SU-DHL-6 (cell line): Measurements from ENCODE around the gene AP2A2.

Source experiments
- H2AFZ ChIP-seq: fragments of 200-600 bp; sonication (generic); 2 replicates; pipeline ENCODE4 v1.6.1; 2014; ENCODE audit warnings: low read depth, mild to moderate bottlenecking, moderate library complexity, mixed read lengths, antibody characterized with exemption, low read length; ENCODE audit not compliant: severe bottlenecking
- H3F3A ChIP-seq: fragments of 200-600 bp; shearing (Covaris generic); 2 replicates; pipeline ENCODE4 v1.6.0; 2016; ENCODE audit warnings: antibody characterized with exemption, mild to moderate bottlenecking; ENCODE audit not compliant: insufficient read depth
- H3K27ac ChIP-seq: fragments of 200-600 bp; sonication (generic); 2 replicates; pipeline ENCODE4 v1.5.1; 2016; ENCODE audit warnings: low read depth, mild to moderate bottlenecking, low read length, moderate library complexity, mixed read lengths
- H3K27me3 ChIP-seq: fragments of 200-600 bp; sonication (generic), shearing (Covaris generic); 2 replicates; pipeline ENCODE4 v1.6.0; 2014; ENCODE audit warnings: mild to moderate bottlenecking, low read length
- H3K36me3 ChIP-seq: fragments of 200-600 bp; sonication (generic); 2 replicates; pipeline ENCODE4 v1.6.1; 2014; ENCODE audit warnings: mild to moderate bottlenecking, low read length, mixed read lengths
- H3K4me2 ChIP-seq: fragments of 300-600, 200-600 bp; shearing (Covaris generic), sonication (generic); 2 replicates; pipeline ENCODE4 v1.6.0; 2014; ENCODE audit warnings: low read length, low read depth, mild to moderate bottlenecking; ENCODE audit not compliant: poor library complexity, severe bottlenecking
- H3K4me3 ChIP-seq: fragments of 200-600 bp; sonication (generic); 2 replicates; pipeline ENCODE4 v1.5.1; 2014; ENCODE audit warnings: antibody characterized with exemption, low read length, mild to moderate bottlenecking, mixed read lengths; ENCODE audit not compliant: insufficient read depth, poor library complexity, severe bottlenecking
- H3K79me2 ChIP-seq: fragments of 200-600 bp; sonication (generic); 2 replicates; pipeline ENCODE4 v1.6.1; 2014; ENCODE audit warnings: mild to moderate bottlenecking, low read length, moderate library complexity; ENCODE audit not compliant: insufficient read depth
- H3K9ac ChIP-seq: fragments of 200-600 bp; sonication (generic); 2 replicates; pipeline ENCODE4 v1.7.0; 2014; ENCODE audit warnings: mild to moderate bottlenecking, low read length
- H3K9me2 ChIP-seq: fragments of 200-600 bp; sonication (generic); replicated peaks from 2 replicates; pipeline ENCODE4 v1.6.1; 2014; ENCODE audit warnings: low read length; ENCODE audit not compliant: insufficient read depth
- H3K9me3 ChIP-seq: fragments of 200-600 bp; sonication (generic); 2 replicates; pipeline ENCODE4 v1.6.1; 2014; ENCODE audit warnings: low read length, mixed read lengths; ENCODE audit not compliant: insufficient read depth
- H4K20me1 ChIP-seq: fragments of 200-600 bp; sonication (generic); 2 replicates; pipeline ENCODE4 v1.6.1; 2014; ENCODE audit warnings: low read depth, mild to moderate bottlenecking, antibody characterized with exemption, low read length, moderate library complexity, mixed read lengths
- CTCF ChIP-seq: fragments of 200-600 bp; sonication (generic); IDR thresholded peaks from one replicate; pipeline ENCODE4 v1.5.1; 2017; ENCODE audit warnings: antibody characterized with exemption, mild to moderate bottlenecking, low read length, moderate library complexity; ENCODE audit not compliant: insufficient read depth, poor library complexity, severe bottlenecking
- EZH2phosphoT487 ChIP-seq: fragments of 200-600 bp; sonication (generic), shearing (Covaris generic); conservative IDR thresholded peaks from 2 replicates; pipeline ENCODE4 v1.6.1; 2018; ENCODE audit warnings: mild to moderate bottlenecking, antibody characterized with exemption, low read length, moderate library complexity, mixed read lengths

Gene AP2A2

DNA sequence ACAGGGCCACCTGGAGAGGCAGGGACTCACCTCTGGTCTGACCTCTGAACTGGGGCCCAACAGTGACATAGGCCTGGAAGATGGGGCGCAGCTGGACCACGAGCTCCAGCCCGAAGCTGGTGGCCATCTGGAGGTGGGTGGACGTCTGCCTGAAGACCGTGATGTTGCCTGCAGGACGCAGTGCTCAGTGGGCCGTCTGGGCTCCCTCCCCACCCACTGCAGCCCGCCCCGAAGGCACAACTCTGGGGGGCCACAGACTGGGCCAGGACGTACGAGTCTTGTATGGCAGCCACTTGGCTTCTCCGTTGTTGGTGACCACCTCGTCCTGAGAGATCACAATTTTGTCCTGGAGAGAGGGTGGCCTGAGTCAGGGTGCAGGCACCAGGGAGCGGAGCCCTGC, 102.9 kb downstream of the AP2A2 start:
- TF ChIP-seq EZH2phosphoT487 = no peak
- TF ChIP-seq CTCF = no peak
- Histone ChIP-seq H3K36me3 (no peaks in the 10 kb centered on the region), H3K4me2 (no peak overlapping the region), H3K27me3 (no peaks in the 10 kb centered on the region), H3F3A (no peaks in the 10 kb centered on the region), H2AFZ (no peak overlapping the region), H3K27ac (no peak overlapping the region), H3K9me3 (no peaks in the 10 kb centered on the region), H3K9ac (no peak overlapping the region), H4K20me1 (no peaks in the 10 kb centered on the region), H3K4me3 (no peak overlapping the region), H3K79me2 (no peaks in the 10 kb centered on the region), H3K9me2 (no peaks in the 10 kb centered on the region)

- no peak overlapping the region for H3K4me3 ChIP-seq
- H3K36me3 ChIP-seq = no peaks in the 10 kb centered on the region
- no peaks in the 10 kb centered on the region for H4K20me1 ChIP-seq
- no peaks in the 10 kb centered on the region for H3K9me3 ChIP-seq
- H3K9me2 ChIP-seq = no peaks in the 10 kb centered on the region
- H3K79me2 ChIP-seq = no peaks in the 10 kb centered on the region
- H3K9ac ChIP-seq = no peak overlapping the region
- no peaks in the 10 kb centered on the region for H3K27me3 ChIP-seq
- no peak overlapping the region for H3K4me2 ChIP-seq
- H3K27ac ChIP-seq = no peak overlapping the region
- no peak overlapping the region for H2AFZ ChIP-seq
- TF ChIP-seq CTCF (no peak), EZH2phosphoT487 (no peak)
- H3F3A ChIP-seq = no peaks in the 10 kb centered on the region
Observed at GRCh38 chr11:1029051-1029450, 103.4 kb downstream of the AP2A2 start.

DNA sequence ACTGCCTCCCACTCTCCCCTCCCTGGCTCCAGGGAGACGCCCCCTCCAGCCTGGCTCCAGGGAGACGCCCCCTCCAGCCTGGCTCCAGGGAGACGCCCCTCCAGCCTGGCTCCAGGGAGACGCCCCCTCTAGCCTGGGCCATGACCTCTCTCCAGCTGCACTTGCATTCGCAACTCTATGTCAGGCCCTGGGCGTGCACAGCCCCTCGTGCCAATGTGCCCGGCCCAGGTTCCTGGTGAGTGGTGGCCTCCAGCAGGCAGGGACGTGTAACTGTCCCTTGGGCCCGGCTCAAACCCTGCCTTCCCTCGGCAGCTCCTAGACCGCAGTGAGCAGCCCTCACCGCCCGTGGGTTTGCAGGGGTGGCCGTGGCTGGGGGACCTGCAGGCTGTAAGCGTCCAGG, 104.0 kb downstream of the AP2A2 start:
- no peaks in the 10 kb centered on the region for H3K9me2 ChIP-seq
- H3K79me2 ChIP-seq = no peaks in the 10 kb centered on the region
- no peaks in the 10 kb centered on the region for H3K36me3 ChIP-seq
- no peaks in the 10 kb centered on the region for H4K20me1 ChIP-seq
- H3K9ac ChIP-seq = no peak overlapping the region
- no peaks in the 10 kb centered on the region for H3K27me3 ChIP-seq
- TF ChIP-seq EZH2phosphoT487 = no peak
- TF ChIP-seq CTCF = no peak
- no peak overlapping the region for H3K4me2 ChIP-seq
- H3K4me3 ChIP-seq = no peak overlapping the region
- no peak overlapping the region for H3K27ac ChIP-seq
- H2AFZ ChIP-seq = no peak overlapping the region
- no peaks in the 10 kb centered on the region for H3K9me3 ChIP-seq
- no peaks in the 10 kb centered on the region for H3F3A ChIP-seq

DNA sequence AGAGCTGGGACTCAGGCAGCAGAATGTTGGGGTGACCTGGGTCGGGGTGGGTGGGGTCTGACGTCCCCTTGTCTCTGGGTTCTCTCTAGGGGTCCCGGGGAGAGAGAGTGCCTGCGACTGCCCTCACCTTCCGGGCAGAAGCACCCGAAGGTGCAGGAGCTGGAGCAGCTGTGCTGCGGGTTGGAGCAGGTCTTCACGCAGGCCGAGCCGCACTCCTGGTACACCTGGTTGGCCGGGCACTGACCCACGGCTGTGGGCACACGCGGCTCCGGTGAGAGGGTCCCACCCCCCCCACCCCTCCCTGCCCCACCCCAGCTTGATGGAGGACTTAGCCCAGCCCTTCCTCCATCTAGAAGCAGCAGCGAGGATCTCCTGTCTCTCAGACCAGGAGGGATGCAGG, 104.4 kb downstream of the AP2A2 start:
- no peaks in the 10 kb centered on the region for H3K9me3 ChIP-seq
- no peaks in the 10 kb centered on the region for H3K36me3 ChIP-seq
- no peaks in the 10 kb centered on the region for H4K20me1 ChIP-seq
- no peaks in the 10 kb centered on the region for H3K9me2 ChIP-seq
- H3K27ac ChIP-seq = no peak overlapping the region
- H3K79me2 ChIP-seq = no peaks in the 10 kb centered on the region
- H3K4me3 ChIP-seq = no peak overlapping the region
- H2AFZ ChIP-seq = no peak overlapping the region
- H3K9ac ChIP-seq = no peak overlapping the region
- TF ChIP-seq CTCF = no peak
- no peak for TF ChIP-seq EZH2phosphoT487
- H3K4me2 ChIP-seq = no peak overlapping the region
- no peaks in the 10 kb centered on the region for H3F3A ChIP-seq
- H3K27me3 ChIP-seq = no peaks in the 10 kb centered on the region
